RPMI7951 (cell line): ENCODE measurements around the gene MOAP1. TPM values are rescaled to one million over a fixed set of nuclear protein-coding genes. Genes with fewer than 3 reads are reported as not detected.
"Not testable (repeated sequence)": the region's sequence is repeated elsewhere in the genome, so short reads cannot be mapped to it uniquely, and the experiment has no call there.

Experiments
- DNase-seq: peaks from one replicate; pipeline ENCODE4 v3.0.0-alpha.2; 2012; ENCODE audit warnings: low read depth
- total RNA-seq: library from RNA; depleted of rRNA; stranded (reverse); fragments of >200 nt; shearing (Covaris generic); gene quantifications from 2 replicates; pipeline ENCODE4 v1.2.3, GENCODE V29; 2014; rRNA removed

The MOAP1 gene
- total RNA-seq, 1 experiment from 2014 or later, result 6.5 TPM

DNA sequence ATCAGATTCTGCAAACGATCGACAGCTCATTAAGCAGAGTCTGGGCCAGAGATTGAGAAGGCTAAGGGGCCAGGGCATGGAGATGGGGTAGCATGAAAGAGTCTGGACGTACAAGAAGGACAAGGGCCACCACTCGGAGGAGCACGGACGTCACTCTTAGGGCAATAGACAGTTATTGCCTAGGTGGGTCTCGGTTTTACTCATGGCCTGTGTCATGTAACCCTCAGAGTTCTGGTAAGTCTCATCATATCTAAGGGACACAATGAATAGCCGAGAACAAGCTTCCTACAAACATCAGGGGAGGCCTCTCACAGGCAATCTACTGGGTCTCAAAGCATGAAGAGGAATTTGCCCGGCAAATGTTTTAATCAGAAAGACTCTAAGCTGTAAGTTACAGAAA is 38.6 kb downstream of the MOAP1 start:
- DNase-seq, result no peak

GRCh38 chr14:93142854-93143652 is 41.6 kb downstream of the MOAP1 start:
- no peak for DNase-seq

- no peak for DNase-seq
These were observed 46.8 kb downstream of the MOAP1 start for GRCh38 chr14:93137864-93138263.

DNA sequence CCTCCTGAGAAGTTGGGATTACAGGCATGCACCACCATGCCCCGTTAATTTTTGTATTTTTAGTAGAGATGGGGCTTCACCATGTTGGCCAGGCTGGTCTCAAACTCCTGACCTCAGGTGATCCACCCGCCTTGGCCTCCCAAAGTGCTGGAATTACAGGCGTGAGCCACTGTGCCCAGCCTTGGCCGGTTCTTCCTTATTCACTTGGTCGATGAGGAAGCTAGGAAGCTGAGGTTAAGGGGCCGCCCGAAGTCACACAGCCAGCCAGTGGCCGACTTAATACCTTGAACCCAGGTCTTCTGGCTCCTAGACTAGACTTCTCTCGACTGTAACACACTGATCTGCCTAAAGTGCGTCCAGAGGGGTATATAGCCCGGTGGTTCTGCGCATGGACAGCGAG is 48.2 kb downstream of the MOAP1 start:
- DNase-seq, result not testable (repeated sequence)

- DNase-seq, result no peak
These were observed 48.7 kb downstream of the MOAP1 start for GRCh38 chr14:93136009-93136408.

- no peak for DNase-seq
These were observed 49.3 kb downstream of the MOAP1 start for GRCh38 chr14:93135399-93135798.

- peak; percentile 51 for DNase-seq
These were observed 51.2 kb downstream of the MOAP1 start for GRCh38 chr14:93133464-93133863.

- peak; percentile 42 for DNase-seq
These were observed 52.1 kb downstream of the MOAP1 start for GRCh38 chr14:93132472-93133065.

Other genes with a start within 250 kb of the MOAP1 start
- gene ITPK1, start 69.0 kb downstream of the MOAP1 start, total RNA-seq, result 7.7 and 14.0 TPM in 2 replicates
- gene LYSET, start 420 bp upstream of the MOAP1 start, total RNA-seq, result 10.2 and 15.4 TPM in 2 replicates
- gene GON7, start 22.2 kb upstream of the MOAP1 start, total RNA-seq, result 35.4 and 49.2 TPM in 2 replicates
- 59.6 and 71.9 TPM in 2 replicates for gene UBR7, start 22.4 kb upstream of the MOAP1 start, total RNA-seq
- 9.5 and 11.3 TPM in 2 replicates for gene BTBD7, start 148.1 kb upstream of the MOAP1 start, total RNA-seq
- gene COX8C, start 162.3 kb upstream of the MOAP1 start, total RNA-seq, result not detected in 2 replicates
- gene UNC79, start 246.0 kb upstream of the MOAP1 start, total RNA-seq, result under 0.01 TPM in 1 of 2 replicates, not detected in the other